K562 (cell line): ENCODE results near the gene CD96.

Experiments used
- NEUROD1 ChIP-seq: fragments of 150-350 bp; IDR thresholded peaks from 2 replicates; pipeline ENCODE4 v1.6.1; 2014; ENCODE audit warnings: borderline replicate concordance, low read length, low read depth; ENCODE audit not compliant: partially characterized antibody
- NR1H2 ChIP-seq: sonication (generic); formaldehyde crosslinking; IDR thresholded peaks from 2 replicates; pipeline ENCODE4 v1.4.0; 2020; ENCODE audit warnings: mild to moderate bottlenecking, missing genetic modification reagents

DNA sequence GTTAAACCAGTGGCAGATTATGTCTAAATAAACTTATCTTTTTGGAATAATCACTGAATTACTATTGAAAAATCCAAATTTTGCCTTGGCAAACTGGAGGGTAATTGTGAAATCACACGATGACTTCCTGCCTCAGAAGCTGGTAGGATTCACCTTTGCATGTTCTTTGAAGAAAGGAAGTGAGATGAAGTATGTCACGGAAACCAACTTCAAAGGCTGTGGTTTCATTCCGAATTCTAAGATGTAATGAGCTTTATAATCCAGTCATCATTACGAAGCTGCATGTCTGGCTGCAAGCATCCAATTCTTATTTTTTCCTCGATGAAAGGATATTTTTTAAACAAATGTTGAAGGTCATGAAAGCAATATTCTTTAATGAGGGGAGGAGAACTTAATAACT, 68.2 kb downstream of the CD96 start:
- no peak for TF ChIP-seq NR1H2
- TF ChIP-seq NEUROD1: no peak
